ENCODE data around the gene LAPTM5.

GRCh38 chr1:30801771-30802198 lies 44.2 kb upstream of the LAPTM5 start:
- TF ChIP-seq CTCF (IDR thresholded peaks at IDR 0.05; ENCODE audit: low read length) (peak; percentile 93), EZH2phosphoT487 (IDR thresholded peaks at IDR 0.05; ENCODE audit: low read length) (no peak), EZH2 (optimal IDR thresholded peaks at IDR 0.05; ENCODE audit: low read depth, low read length) (no peak)

All from MM.1S (cell line).